ENCODE measurements around the gene RAPGEF6. TPM values are rescaled to one million over a fixed set of nuclear protein-coding genes. Genes with fewer than 3 reads are reported as not detected.
"Not testable (repeated sequence)": the region's sequence is repeated elsewhere in the genome, so short reads cannot be mapped to it uniquely, and the experiment has no call there.

The RAPGEF6 gene
- total RNA-seq, 2 donors from 2014 or later: 50.6 to 57.6 TPM

DNA sequence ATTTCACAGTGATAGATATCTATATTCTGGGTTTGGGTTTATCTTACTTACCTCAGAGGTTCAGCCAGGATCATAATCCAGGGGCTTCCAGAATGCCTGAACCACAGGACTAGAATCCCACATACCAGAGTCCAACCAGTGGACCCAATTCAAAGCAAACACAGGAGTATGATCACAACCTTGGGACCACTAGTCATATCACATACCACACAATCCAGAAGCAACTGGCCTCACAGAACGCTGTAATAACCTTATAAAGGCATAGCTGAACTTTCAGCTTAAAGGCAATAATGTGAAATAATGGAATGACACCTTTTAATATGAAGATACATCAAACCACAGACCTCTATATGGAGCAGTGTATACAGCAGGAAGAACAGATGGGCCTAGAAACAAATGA, 25.3 kb downstream of the RAPGEF6 start:
- Mint-ChIP-seq H3K9me3 (no peaks in the 10 kb centered on the region), H3K27me3 (no peaks in the 10 kb centered on the region), H3K4me1 (peaks cover 33% of the 10 kb centered on the region), H3K36me3 (ENCODE audit: low read depth) (peaks cover 7% of the 10 kb centered on the region), H3K4me3 (no peak overlapping the region), H3K27ac (no peak overlapping the region)
- no peak for ATAC-seq (replicated peaks)

- H3K27ac Mint-ChIP-seq: no peak overlapping the region
- H3K36me3 Mint-ChIP-seq (ENCODE audit: low read depth): peaks cover 13% of the 10 kb centered on the region
- H3K27me3 Mint-ChIP-seq: no peaks in the 10 kb centered on the region
- no peak for ATAC-seq (replicated peaks)
- H3K4me1 Mint-ChIP-seq: peaks cover 33% of the 10 kb centered on the region
- no peak overlapping the region for H3K4me3 Mint-ChIP-seq
- H3K9me3 Mint-ChIP-seq: no peaks in the 10 kb centered on the region
Observed at GRCh38 chr5:131608597-131608996, 26.4 kb downstream of the RAPGEF6 start.

DNA sequence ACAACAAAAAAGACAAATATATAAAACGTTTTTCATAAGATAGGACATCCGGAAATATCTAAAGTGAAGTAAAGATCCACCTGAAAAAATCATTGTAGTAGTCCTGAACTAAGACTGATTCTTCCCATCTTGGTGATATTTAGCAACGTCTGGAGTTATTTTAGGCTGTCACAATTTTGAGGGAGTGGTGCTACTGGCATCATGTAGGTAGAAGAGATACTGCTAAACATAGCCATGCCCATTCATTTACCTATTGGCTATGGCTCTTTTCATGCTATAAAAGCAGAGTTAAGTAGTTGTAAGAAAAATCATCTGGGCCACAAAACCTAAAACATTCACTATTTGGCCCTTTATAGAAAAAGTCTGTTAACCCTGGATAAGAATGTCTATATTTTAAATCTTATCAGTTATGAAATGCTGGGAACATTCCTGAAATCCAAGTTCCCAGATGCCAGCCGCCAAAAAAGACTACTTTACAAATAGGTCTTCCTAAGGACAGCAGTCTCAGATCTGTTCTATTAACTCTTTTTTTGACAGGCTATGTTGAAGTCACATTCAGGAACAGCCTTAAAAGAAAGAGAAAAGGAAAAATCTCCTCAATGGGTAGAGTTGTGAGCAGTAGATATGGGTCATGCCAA, 27.0 kb downstream of the RAPGEF6 start:
- H3K36me3 Mint-ChIP-seq (ENCODE audit: low read depth): peaks cover 11% of the 10 kb centered on the region
- H3K4me1 Mint-ChIP-seq: peaks cover 33% of the 10 kb centered on the region

GRCh38 chr5:131607418-131607817, 27.6 kb downstream of the RAPGEF6 start:
- no peaks in the 10 kb centered on the region for H3K9me3 Mint-ChIP-seq
- H3K27ac Mint-ChIP-seq: no peak overlapping the region
- no peak for ATAC-seq (replicated peaks)
- H3K4me3 Mint-ChIP-seq: no peak overlapping the region
- H3K27me3 Mint-ChIP-seq: no peaks in the 10 kb centered on the region
- peaks cover 16% of the 10 kb centered on the region for H3K36me3 Mint-ChIP-seq (ENCODE audit: low read depth)
- peaks cover 33% of the 10 kb centered on the region for H3K4me1 Mint-ChIP-seq

More for the DNA sequence above, 27.0 kb downstream of the RAPGEF6 start:
- no peak for ATAC-seq (replicated peaks)
- H3K9me3 Mint-ChIP-seq: no peaks in the 10 kb centered on the region
- H3K4me3 Mint-ChIP-seq: no peak overlapping the region
- no peaks in the 10 kb centered on the region for H3K27me3 Mint-ChIP-seq
- no peak overlapping the region for H3K27ac Mint-ChIP-seq

- no peak overlapping the region for H3K27ac Mint-ChIP-seq
- H3K4me3 Mint-ChIP-seq: no peak overlapping the region
- no peaks in the 10 kb centered on the region for H3K9me3 Mint-ChIP-seq
- peaks cover 39% of the 10 kb centered on the region for H3K36me3 Mint-ChIP-seq (ENCODE audit: low read depth)
- peaks cover 33% of the 10 kb centered on the region for H3K4me1 Mint-ChIP-seq
- H3K27me3 Mint-ChIP-seq: no peaks in the 10 kb centered on the region
- ATAC-seq (replicated peaks): no peak
Observed at GRCh38 chr5:131605086-131605485, 29.9 kb downstream of the RAPGEF6 start.

DNA sequence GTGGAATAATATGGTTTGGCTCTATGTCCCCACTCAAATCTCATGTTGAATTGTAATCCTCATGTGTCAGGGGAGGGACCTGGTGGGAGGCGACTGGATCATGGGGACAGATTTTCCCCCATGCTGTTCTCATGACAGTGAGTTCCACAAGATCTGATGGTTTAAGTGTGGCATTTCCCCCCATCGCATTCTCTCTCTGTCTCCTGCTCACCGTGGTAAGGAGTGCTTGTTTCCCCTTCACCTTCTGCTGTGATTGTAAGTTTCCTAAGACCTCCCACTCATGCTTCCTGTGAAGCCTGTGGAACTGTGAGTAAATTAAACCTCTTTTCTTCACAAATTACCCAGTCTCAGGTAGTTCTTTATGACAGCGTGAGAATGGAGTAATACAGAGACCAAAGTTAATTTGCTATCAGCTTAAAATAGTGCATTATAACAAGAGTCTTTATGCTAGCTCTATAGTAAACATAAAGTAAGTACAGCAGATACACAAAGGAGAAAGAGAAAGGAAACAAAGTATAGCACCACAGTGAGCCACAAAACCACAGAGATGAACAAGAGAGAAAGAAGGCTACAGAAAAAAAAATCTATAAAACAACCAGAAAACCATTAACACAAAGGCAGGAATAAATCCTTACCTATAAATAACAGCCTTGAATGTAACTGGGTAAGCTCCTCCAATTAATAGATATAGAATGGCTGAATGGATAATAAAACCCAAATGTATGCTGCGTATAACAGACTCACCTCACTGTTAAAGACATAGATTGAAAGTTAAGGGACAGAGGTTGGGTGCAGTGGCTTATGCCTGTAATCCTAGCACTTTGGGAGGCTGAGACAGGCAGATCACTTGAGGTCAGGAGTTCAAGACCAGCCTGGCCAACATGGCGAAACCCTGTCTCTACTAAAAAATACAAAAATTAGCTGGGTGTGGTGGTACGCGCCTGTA, 39.7 kb downstream of the RAPGEF6 start:
- Mint-ChIP-seq H3K27me3 (no peaks in the 10 kb centered on the region), H3K36me3 (ENCODE audit: low read depth) (peaks cover 64% of the 10 kb centered on the region), H3K4me3 (peak overlapping the region; percentile 65), H3K9me3 (no peaks in the 10 kb centered on the region), H3K27ac (peak overlapping the region; percentile 61), H3K4me1 (peaks cover 34% of the 10 kb centered on the region)
- peak; percentile 85 for ATAC-seq (replicated peaks)

- Mint-ChIP-seq H3K36me3 (ENCODE audit: low read depth) (peaks cover 52% of the 10 kb centered on the region), H3K9me3 (no peaks in the 10 kb centered on the region), H3K4me3 (no peak overlapping the region), H3K4me1 (peaks cover 34% of the 10 kb centered on the region), H3K27ac (no peak overlapping the region), H3K27me3 (no peaks in the 10 kb centered on the region)
- no peak for ATAC-seq (replicated peaks)
Observed at GRCh38 chr5:131593921-131594320, 41.1 kb downstream of the RAPGEF6 start.

GRCh38 chr5:131593436-131593835, 41.6 kb downstream of the RAPGEF6 start:
- Mint-ChIP-seq H3K36me3 (ENCODE audit: low read depth) (peaks cover 52% of the 10 kb centered on the region), H3K27ac (peak overlapping the region; percentile 10), H3K4me1 (peaks cover 34% of the 10 kb centered on the region)
- not testable (repeated sequence) for H3K27me3 Mint-ChIP-seq; H3K4me3 Mint-ChIP-seq; ATAC-seq (replicated peaks); H3K9me3 Mint-ChIP-seq

- peaks cover 50% of the 10 kb centered on the region for H3K36me3 Mint-ChIP-seq (ENCODE audit: low read depth)
- no peaks in the 10 kb centered on the region for H3K9me3 Mint-ChIP-seq
- peaks cover 23% of the 10 kb centered on the region for H3K4me1 Mint-ChIP-seq
- no peak overlapping the region for H3K27ac Mint-ChIP-seq
- peak; percentile 44 for ATAC-seq (replicated peaks)
- no peak overlapping the region for H3K4me3 Mint-ChIP-seq
- H3K27me3 Mint-ChIP-seq: no peaks in the 10 kb centered on the region
Observed at GRCh38 chr5:131589510-131590348, 45.3 kb downstream of the RAPGEF6 start.

DNA sequence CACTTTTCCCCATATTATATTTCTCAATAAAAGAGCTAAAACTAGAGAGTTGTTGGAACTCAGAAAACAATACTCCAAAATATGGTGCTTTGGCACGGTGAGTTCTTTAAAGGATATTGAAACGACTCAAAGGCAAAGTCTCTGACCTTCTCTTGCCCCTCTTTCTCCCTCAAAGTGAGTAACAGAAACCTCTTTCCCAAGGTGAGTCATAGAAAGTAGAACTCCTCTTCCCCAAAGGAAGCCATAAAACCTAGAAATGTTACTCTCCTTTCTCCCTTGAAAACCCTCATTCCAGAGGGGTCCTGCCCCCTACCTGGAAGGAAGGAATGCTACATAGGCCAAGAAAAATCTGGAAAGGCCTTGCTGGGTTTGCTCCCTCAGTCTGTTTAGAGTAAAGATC, 47.5 kb downstream of the RAPGEF6 start:
- H3K27ac Mint-ChIP-seq: no peak overlapping the region
- no peaks in the 10 kb centered on the region for H3K9me3 Mint-ChIP-seq
- peaks cover 53% of the 10 kb centered on the region for H3K36me3 Mint-ChIP-seq (ENCODE audit: low read depth)
- H3K4me3 Mint-ChIP-seq: peak overlapping the region; percentile 5
- peak; percentile 32 for ATAC-seq (replicated peaks)
- peaks cover 18% of the 10 kb centered on the region for H3K4me1 Mint-ChIP-seq
- no peaks in the 10 kb centered on the region for H3K27me3 Mint-ChIP-seq

DNA sequence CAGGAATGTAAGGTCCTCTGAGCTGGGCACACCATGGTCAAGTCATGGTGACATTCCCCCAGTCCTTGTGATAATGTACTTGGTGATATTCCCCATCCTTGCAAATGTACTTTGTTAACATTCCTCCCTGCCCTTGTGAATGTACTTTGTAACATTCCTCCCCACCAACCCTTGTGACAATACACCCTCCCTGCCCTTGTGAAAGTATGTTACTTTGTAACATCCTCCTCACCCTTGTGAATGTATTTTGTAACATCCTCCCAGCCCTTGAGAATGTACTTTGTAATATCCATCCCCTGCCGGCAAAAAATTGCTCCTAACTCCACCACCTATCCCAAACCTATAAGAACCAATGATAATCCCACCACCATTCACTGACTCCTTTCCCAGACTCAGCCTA, 53.3 kb downstream of the RAPGEF6 start:
- peaks cover 37% of the 10 kb centered on the region for H3K4me1 Mint-ChIP-seq
- no peak for ATAC-seq (replicated peaks)
- H3K27ac Mint-ChIP-seq: no peak overlapping the region
- H3K9me3 Mint-ChIP-seq: no peaks in the 10 kb centered on the region
- no peak overlapping the region for H3K4me3 Mint-ChIP-seq
- no peaks in the 10 kb centered on the region for H3K27me3 Mint-ChIP-seq
- peaks cover 50% of the 10 kb centered on the region for H3K36me3 Mint-ChIP-seq (ENCODE audit: low read depth)

DNA sequence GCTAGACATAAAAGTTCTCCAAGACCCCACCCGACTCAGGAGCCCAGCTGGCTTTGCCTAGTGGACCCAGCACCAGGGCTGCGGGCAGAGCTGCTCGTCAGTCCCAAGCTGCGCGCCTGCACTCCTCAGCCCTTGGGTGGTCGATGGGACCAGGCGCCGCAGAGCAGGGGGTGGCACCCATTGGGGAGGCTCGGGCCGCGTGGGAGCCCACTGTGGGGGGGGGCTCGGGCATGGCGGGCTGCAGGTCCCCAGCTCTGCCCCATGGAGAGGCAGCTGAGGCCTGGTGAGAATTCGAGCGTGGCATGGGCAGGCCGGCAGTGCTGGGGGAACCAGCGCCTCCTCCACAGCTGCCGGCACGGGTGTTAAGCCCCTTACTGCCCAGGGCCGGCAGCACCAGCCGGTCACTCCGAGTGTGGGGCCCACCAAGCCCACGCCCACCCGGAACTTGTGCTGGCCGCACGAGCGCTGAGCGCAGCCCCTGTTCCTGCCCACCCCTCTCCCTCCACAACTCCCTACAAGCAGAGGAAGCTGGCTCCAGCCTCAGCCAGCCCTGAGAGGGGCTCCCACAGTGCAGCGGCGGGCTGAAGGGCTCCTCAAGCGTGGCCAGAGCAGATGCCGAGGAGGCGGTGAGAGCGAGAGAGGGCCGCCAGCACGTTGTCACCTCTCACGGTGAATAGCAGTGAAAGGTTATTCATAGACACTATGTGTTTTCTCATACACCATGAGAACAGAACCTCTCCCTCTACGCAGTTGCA, 54.9 kb downstream of the RAPGEF6 start:
- no peaks in the 10 kb centered on the region for H3K9me3 Mint-ChIP-seq
- H3K27ac Mint-ChIP-seq: no peak overlapping the region
- no peak for ATAC-seq (replicated peaks)
- no peaks in the 10 kb centered on the region for H3K27me3 Mint-ChIP-seq
- peaks cover 37% of the 10 kb centered on the region for H3K4me1 Mint-ChIP-seq
- peaks cover 39% of the 10 kb centered on the region for H3K36me3 Mint-ChIP-seq (ENCODE audit: low read depth)
- no peak overlapping the region for H3K4me3 Mint-ChIP-seq

GRCh38 chr5:131575660-131576227, 59.3 kb downstream of the RAPGEF6 start:
- Mint-ChIP-seq H3K27me3 (no peaks in the 10 kb centered on the region), H3K9me3 (no peaks in the 10 kb centered on the region), H3K4me1 (peaks cover 29% of the 10 kb centered on the region), H3K36me3 (ENCODE audit: low read depth) (peaks cover 28% of the 10 kb centered on the region), H3K4me3 (no peak overlapping the region), H3K27ac (no peak overlapping the region)
- ATAC-seq (replicated peaks): no peak
